Adipose tissue (tissue), 3 donors: Measurements from ENCODE around the gene ZBTB46. TPM values are rescaled to one million over a fixed set of nuclear protein-coding genes. Genes with fewer than 3 reads are reported as not detected.

ENCODE experiments used
- H3K27ac ChIP-seq: one replicate; pipeline ENCODE4 v1.5.1; 2013; ENCODE audit warnings: low read depth, low read length
- WGBS, 3 donors: extraction: QIAGEN DNeasy Blood & Tissue Kit; methylation state at CpG; one replicate each; pipeline ENCODE4 v1.1.7; 2013; 5-methylcytosine and 5-hydroxymethylcytosine counted together
- polyA plus RNA-seq, 3 donors: library from polyadenylated mRNA; stranded (reverse); fragments of 200-250 nt; gene quantifications; one replicate each; pipeline ENCODE4 v1.2.3, GENCODE V29; 2013
- donor health status: healthy with polysubstance abuse.
- donor health status: Bipolar disorder and iron deficiency.
- donor health status: healthy.

The ZBTB46 gene
- polyA plus RNA-seq, 3 donors = 1.8 to 8.2 (median 6.1) TPM

GRCh38 chr20:63745961-63746731 lies 84.9 kb downstream of the ZBTB46 start:
- 87 to 93% (median 92%) methylated on average over 24 to 26 of the region's 26 CpGs for WGBS, 3 donors

GRCh38 chr20:63745424-63745805 lies 85.6 kb downstream of the ZBTB46 start:
- 82 to 85% (median 83%) methylated on average over 15 of the region's 15 CpGs for WGBS, 3 donors
- H3K27ac ChIP-seq = no peak overlapping the region

More at GRCh38 chr20:63745961-63746731, 84.9 kb downstream of the ZBTB46 start:
- no peak overlapping the region for H3K27ac ChIP-seq

GRCh38 chr20:63744574-63745423 lies 86.3 kb downstream of the ZBTB46 start:
- WGBS, 3 donors = 71 to 80% (median 79%) methylated on average over 25 of the region's 25 CpGs
- no peak overlapping the region for H3K27ac ChIP-seq

- no peak overlapping the region for H3K27ac ChIP-seq
- WGBS, 3 donors = 61 to 73% (median 72%) methylated on average over 4 of the region's 4 CpGs
Observed at GRCh38 chr20:63744158-63744557, 86.9 kb downstream of the ZBTB46 start.

GRCh38 chr20:63743210-63743970 lies 87.7 kb downstream of the ZBTB46 start:
- no peak overlapping the region for H3K27ac ChIP-seq
- 84 to 88% (median 88%) methylated on average over 31 of the region's 31 CpGs for WGBS, 3 donors

GRCh38 chr20:63742381-63743024 lies 88.6 kb downstream of the ZBTB46 start:
- WGBS, 3 donors = 85 to 87% (median 86%) methylated on average over 29 to 37 of the region's 37 CpGs

GRCh38 chr20:63741676-63742380 lies 89.2 kb downstream of the ZBTB46 start:
- WGBS, 3 donors = 69 to 79% (median 77%) methylated on average over 27 to 30 of the region's 30 CpGs

More at GRCh38 chr20:63742381-63743024, 88.6 kb downstream of the ZBTB46 start:
- no peak overlapping the region for H3K27ac ChIP-seq

GRCh38 chr20:63741354-63741675 lies 89.7 kb downstream of the ZBTB46 start:
- WGBS, 3 donors = 23 to 26% (median 24%) methylated on average over 6 of the region's 6 CpGs
- no peak overlapping the region for H3K27ac ChIP-seq

More at GRCh38 chr20:63741676-63742380, 89.2 kb downstream of the ZBTB46 start:
- H3K27ac ChIP-seq = no peak overlapping the region

- WGBS, 3 donors = 2 to 4% (median 3%) methylated on average over 27 to 29 of the region's 29 CpGs
- H3K27ac ChIP-seq = no peak overlapping the region
Observed at GRCh38 chr20:63740627-63741353, 90.3 kb downstream of the ZBTB46 start.

- no peak overlapping the region for H3K27ac ChIP-seq
- 0 to 1% (median 1%) methylated on average over 54 to 80 of the region's 80 CpGs for WGBS, 3 donors
Observed at GRCh38 chr20:63740070-63740626, 90.9 kb downstream of the ZBTB46 start.

- 1 to 2% (median 1%) methylated on average over 40 to 130 of the region's 136 CpGs for WGBS, 3 donors
- no peak within 1 kb of the TSS for H3K27ac ChIP-seq
Observed at GRCh38 chr20:63739130-63740069, 91.7 kb downstream of the ZBTB46 start, which contains the start of gene SLC2A4RG. TSS of gene SLC2A4RG (plus strand) at chr20:63739776. CDS start at chr20:63739913, 137 bp downstream.

GRCh38 chr20:63738687-63739129 lies 92.4 kb downstream of the ZBTB46 start:
- WGBS, 3 donors = 14 to 21% (median 19%) methylated on average over 18 to 26 of the region's 26 CpGs
- no peak overlapping the region for H3K27ac ChIP-seq

- 20 to 24% (median 20%) methylated on average over 30 to 43 of the region's 43 CpGs for WGBS, 3 donors
- H3K27ac ChIP-seq = no peak overlapping the region
Observed at GRCh38 chr20:63737945-63738686, 92.9 kb downstream of the ZBTB46 start.

- H3K27ac ChIP-seq = no peak overlapping the region
- WGBS, 3 donors = 9 to 25% (median 10%) methylated on average over 21 to 26 of the region's 26 CpGs
Observed at GRCh38 chr20:63737695-63737944, 93.4 kb downstream of the ZBTB46 start.
